Activated CD8-positive, alpha-beta memory T cell treated with anti-CD3 and anti-CD28 coated beads, Interleukin-2, amount 50 U/mL, for 24 hours (primary cell): Measurements from ENCODE around the gene ZNF341.
"Not testable (repeated sequence)": the region's sequence is repeated elsewhere in the genome, so short reads cannot be mapped to it uniquely, and the experiment has no call there.

ENCODE experiments used
- DNase-seq: peaks from one replicate; pipeline ENCODE4 v3.0.0-alpha.2; 2020; ENCODE audit errors: extremely low read depth

The ZNF341 gene

GRCh38 chr20:33770005-33770404 lies 38.2 kb downstream of the ZNF341 start:
- no peak for DNase-seq

GRCh38 chr20:33771938-33772337 lies 40.1 kb downstream of the ZNF341 start:
- DNase-seq: no peak

GRCh38 chr20:33772439-33772838 lies 40.6 kb downstream of the ZNF341 start:
- no peak for DNase-seq

GRCh38 chr20:33773412-33774089 lies 41.8 kb downstream of the ZNF341 start:
- DNase-seq: no peak

GRCh38 chr20:33777816-33778215 lies 46.0 kb downstream of the ZNF341 start:
- DNase-seq: no peak

- no peak for DNase-seq
Measured at GRCh38 chr20:33781133-33781532, 49.3 kb downstream of the ZNF341 start.

- DNase-seq: no peak
Measured at GRCh38 chr20:33781945-33782344, 50.1 kb downstream of the ZNF341 start.

GRCh38 chr20:33783256-33783655 lies 51.5 kb downstream of the ZNF341 start:
- no peak for DNase-seq

- no peak for DNase-seq
Measured at GRCh38 chr20:33783818-33784217, 52.0 kb downstream of the ZNF341 start.

GRCh38 chr20:33784225-33784624 lies 52.4 kb downstream of the ZNF341 start:
- no peak for DNase-seq

- DNase-seq: no peak
Measured at GRCh38 chr20:33785503-33785902, 53.7 kb downstream of the ZNF341 start.

GRCh38 chr20:33787253-33787891 lies 55.6 kb downstream of the ZNF341 start:
- no peak for DNase-seq

GRCh38 chr20:33788351-33789049 lies 56.7 kb downstream of the ZNF341 start:
- no peak for DNase-seq

GRCh38 chr20:33789109-33789857 lies 57.5 kb downstream of the ZNF341 start:
- DNase-seq: no peak

GRCh38 chr20:33789858-33790182 lies 58.0 kb downstream of the ZNF341 start:
- DNase-seq: no peak

GRCh38 chr20:33790566-33790965 lies 58.8 kb downstream of the ZNF341 start:
- DNase-seq: no peak

GRCh38 chr20:33791021-33791420 lies 59.2 kb downstream of the ZNF341 start:
- no peak for DNase-seq

GRCh38 chr20:33791540-33791939 lies 59.7 kb downstream of the ZNF341 start:
- DNase-seq: no peak

GRCh38 chr20:33791959-33792597 lies 60.3 kb downstream of the ZNF341 start:
- no peak for DNase-seq

GRCh38 chr20:33792598-33792989 lies 60.8 kb downstream of the ZNF341 start:
- DNase-seq: not testable (repeated sequence)

GRCh38 chr20:33793011-33793931 lies 61.5 kb downstream of the ZNF341 start:
- no peak for DNase-seq
